GM19099 (cell line): Measurements from ENCODE around the gene ADAM8.

Experiments used
- POLR2A ChIP-seq: IDR thresholded peaks from 3 replicates; pipeline ENCODE4 v1.6.1; 2011; ENCODE audit warnings: low read depth; ENCODE audit not compliant: insufficient read length; ENCODE audit errors: extremely low read depth

Gene ADAM8

DNA sequence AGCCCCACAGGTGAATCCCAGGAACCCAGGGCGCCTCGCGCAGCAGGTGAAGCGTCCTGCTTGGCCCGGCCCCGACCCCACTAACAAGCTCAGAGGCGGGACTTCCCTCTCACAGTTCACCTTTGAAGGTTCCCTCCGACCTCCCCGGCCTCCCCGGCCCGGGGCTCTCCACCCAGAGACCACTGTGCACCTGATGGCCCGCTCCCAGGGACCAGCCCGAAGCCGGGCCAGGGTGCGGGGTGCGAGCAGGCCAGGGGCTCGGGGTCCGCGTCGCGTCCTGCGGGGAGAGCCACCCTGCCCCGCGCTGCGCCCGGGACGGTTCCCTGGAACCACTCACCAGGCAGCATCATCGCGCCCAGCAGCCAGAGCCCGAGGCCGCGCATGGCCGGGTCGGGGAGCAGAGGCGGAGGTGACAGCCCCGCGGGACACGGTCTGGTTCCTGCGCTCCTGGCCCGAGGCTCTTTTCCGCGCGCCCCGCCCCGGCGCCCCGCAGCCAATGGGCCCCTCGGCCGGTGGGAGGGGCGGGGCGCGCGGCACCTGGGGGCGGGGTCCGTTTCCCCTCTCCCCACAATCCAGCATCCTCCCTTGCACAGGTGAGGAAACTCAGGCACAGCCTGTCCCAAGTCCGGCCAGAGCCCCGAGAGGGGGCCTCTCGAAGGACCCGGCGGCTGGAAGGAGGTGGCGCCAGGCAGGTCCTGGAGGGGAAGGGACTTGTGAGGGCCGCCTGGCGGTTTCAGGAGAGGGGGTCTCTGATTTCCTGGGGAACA, at the start of gene ADAM8:
ADAM8 (minus strand) TSS at position 434 of the 767 bp plus-strand sequence; CDS start at position 383, 51 bp downstream.
- peak; percentile 85 for TF ChIP-seq POLR2A

DNA sequence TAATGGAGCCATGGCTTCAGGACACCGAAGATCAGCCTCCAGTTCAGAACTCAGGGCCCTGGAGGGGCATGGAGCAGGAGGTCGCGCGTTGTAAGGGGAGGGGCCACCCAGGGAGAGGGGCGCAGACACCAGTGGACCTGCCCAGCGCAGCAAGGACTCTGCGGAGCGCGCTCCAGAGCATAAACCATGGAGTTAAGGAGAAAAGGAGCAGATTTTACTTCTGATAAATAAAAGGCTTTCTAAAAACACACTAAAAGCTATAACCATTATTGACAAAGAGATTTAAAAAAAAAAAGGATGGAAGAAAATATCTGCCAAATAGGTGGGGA, 49.5 kb upstream of the ADAM8 start:
- TF ChIP-seq POLR2A = no peak

DNA sequence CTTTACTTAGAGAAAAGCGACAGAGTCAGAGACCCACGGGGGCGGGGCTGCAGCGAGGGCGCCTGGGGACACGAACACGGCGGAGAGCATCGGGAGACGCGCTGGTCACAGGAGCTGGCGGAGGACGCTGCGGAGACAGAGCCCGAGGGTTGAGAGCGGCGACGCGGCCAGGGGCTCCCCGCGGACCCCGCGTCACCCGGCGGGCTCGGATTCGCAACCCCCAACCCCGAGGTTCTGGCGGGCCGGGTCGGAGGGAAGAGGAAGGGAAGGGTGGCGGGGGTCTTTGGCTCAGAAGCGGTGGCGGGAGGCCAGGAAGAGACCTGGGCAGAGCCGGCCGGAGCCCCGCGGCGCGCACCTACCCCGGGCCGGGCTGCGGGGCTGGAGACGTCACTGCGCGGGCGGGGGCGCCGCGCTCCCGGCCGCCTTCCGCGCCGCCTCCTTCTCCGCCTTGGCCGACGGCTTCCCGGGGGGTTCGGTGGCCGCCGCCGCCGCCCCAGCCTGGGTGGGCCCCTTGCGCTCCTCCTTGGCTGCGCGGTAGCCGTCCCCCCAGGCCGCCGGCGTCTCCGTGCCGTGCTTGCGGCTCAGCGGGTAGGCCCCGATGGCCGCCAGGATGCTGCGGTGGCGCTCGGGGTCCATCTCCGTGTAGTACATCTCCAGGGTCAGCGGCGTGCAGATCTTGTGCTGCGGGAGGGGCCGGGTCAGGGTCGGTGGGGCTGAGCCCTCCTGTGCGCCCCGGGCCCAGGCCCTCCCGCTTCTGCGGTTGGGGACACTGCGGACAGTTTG, 49.0 kb upstream of the ADAM8 start:
- TF ChIP-seq POLR2A = no peak

DNA sequence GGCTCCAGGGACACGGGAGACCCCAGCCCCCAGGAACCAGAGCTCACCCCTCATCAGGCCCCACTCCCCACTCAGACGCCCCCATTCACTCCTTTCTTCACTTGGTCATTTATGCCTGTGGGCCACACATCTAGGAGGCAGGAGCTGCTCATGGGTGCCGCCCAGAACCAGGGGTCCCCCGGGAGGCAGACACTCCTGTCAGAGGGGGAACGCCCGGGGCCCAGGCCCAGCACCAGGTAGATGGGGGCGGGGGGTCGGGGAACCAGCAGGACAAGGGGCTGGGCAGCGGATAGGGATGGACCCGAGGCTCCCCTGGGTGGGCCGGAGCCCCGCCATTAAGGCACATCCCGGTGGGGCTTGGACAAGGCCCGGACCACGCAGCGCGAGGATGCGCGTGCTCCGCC, 48.2 kb upstream of the ADAM8 start:
- TF ChIP-seq POLR2A = no peak

DNA sequence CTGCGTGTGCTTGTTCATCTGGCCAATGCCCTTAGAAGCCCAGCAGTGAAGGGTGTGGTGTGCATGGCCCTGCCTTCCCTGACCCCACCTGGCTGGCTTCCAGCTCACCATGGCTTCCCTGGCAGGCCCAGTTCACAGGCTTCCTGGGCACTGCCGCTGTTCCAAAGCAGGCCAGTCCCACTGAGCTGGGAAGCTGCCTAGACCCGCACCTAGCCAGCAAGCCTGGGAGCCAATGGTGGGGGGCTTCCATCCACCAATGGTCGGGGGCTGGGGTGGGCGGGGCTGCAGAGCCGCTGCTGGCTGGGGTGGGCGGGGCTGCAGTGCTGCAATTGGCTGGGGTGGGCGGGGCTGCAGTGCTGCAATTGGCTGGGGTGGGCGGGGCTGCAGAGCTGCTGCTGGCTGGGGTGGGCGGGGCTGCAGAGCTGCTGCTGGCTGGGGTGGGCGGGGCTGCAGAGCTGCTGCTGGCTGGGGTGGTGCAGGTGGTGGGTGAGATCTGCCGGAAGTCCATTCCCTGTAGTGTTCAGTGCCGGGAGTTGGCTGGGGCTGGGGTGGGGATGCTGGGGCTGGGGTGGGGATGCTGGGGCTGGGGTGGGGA, 47.6 kb upstream of the ADAM8 start:
- TF ChIP-seq POLR2A = no peak

DNA sequence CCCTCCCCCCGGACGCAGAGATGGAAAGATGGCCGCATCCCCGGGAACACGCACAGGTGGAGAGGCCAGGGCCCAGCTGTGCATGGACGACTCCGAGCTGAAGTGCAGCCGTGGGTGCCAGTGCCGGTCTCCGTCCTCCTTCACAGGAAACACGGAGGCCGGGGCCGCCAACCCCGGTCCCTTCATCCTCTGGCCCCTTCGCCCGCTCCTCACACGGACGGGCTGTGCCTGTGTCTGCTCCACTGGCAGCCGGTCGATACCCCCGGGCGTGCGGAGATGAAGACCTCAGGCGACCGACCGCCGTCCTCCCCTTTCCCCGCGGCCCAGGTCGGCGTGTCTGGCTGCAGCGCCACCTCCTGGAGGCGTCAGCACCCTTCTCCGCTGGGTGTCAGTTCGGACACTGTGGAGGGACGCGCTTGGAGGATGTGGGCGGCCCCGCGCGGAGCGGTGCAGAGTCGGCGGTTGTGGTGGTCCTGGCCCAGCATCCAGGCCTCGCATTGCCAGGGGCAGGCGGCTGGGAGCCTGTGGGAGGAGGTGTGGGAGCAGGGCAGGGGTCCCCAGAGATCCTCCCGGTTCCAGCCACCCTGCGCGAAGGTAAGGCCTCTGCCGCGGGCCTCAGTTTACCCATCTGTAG, 41.9 kb upstream of the ADAM8 start:
- no peak for TF ChIP-seq POLR2A

DNA sequence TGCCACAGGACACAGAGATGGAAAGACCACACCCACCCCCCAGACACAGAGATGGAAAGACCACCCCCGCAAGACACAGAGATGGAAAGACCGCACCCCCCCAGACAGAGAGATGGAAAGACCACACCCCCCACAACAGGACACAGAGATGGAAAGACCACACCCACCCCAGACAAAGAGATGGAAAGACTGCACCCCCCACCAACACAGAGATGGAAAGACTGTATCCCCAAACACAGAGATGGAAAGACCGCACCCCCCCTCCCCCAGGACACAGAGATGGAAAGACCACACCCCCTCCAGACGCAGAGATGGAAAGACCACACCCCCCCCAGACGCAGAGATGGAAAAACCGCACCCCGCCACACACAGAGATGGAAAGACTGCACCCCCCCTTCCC, 40.1 kb upstream of the ADAM8 start:
- TF ChIP-seq POLR2A = no peak

DNA sequence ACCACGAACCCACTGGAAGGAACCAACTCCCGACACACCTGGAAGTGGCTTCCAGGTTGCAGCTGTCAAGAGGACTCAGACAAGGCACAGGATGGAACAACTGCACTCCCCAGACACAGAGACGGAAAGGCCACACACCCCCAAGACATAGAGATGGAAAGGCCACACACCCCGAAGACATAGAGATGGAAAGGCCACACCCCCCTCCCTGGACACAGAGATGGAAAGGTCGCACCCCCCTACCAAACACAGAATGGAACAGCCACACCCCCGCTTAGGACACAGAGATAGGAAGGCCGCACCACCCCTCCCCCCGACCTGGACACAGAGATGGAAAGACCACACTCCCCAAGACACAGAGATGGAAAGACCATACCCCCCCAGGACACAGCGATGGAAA, 39.6 kb upstream of the ADAM8 start:
- no peak for TF ChIP-seq POLR2A

DNA sequence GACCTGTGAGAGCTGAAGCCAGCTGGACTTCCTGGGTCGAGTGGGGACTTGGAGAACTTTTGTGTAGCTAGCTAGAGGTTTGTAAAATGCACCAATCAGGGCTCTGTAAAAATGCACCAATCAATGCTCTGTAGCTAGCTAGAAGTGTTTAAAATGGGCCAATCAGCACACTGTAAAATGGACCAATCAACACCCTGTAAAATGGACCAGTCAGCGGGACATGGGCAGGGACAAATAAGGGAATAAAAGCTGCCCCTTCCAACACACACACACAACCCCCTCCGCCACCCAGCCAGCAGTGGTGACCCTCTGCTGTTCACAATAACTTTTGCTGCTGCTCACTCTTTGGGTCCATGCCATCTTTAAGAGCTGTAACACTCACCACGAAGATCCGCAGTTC, 39.2 kb upstream of the ADAM8 start:
- TF ChIP-seq POLR2A = no peak

DNA sequence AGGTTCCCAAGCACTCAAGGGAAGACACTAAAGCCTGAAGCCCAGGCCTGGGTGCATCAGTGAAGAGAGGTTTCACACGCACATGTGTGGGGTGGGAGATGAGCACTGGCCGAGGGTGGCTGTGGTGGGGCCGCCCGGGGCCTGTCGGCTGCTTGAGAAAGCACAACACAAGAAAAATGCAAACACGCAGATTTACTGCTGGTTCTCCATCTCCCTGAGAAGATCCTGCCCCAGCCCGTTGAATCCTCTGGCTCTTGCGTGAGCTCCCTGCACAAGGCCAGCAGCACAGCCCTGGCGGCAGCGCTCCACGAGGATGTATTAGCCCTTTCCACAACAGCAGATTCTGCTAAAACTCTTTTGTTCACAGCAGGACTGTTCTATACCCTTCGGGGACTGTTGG, 38.2 kb upstream of the ADAM8 start:
- no peak for TF ChIP-seq POLR2A

DNA sequence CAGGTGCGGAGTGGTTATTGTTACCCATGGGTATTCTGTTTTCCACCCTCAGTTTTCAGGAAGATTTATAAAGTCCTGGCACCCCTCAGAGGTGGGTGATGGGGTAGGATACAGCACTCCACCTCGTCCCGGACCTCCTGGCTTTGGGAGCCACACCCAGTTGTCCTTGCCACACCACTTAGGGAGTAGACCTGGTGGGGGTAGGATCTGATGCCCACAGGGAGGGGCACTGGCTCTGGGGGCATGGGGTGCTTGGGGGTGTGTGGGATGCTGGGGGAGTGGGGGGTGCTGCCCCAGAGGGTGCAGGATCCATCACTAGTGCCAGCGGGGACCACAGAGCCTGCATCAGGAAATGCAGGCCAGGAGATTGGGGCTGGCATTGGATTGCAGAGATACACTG, 36.5 kb upstream of the ADAM8 start:
- TF ChIP-seq POLR2A = no peak

DNA sequence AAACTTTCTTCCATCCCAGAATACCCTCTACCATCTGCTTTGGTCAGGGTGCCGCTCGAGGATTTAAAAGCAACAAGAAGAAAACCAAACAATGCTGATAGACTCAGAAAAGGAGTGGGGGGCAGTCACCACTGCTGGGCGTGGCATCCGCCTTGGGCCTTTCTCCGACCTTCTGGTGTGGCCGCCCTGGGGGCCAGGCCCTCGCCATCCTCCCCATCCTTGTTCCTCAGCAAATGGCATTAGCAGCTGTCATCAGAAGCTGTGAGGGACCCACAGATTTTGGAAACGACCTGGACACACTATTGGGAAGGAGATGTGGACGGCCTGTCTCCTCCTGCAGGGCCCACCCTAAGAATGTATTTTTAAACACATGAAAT, 36.1 kb upstream of the ADAM8 start:
- no peak for TF ChIP-seq POLR2A

DNA sequence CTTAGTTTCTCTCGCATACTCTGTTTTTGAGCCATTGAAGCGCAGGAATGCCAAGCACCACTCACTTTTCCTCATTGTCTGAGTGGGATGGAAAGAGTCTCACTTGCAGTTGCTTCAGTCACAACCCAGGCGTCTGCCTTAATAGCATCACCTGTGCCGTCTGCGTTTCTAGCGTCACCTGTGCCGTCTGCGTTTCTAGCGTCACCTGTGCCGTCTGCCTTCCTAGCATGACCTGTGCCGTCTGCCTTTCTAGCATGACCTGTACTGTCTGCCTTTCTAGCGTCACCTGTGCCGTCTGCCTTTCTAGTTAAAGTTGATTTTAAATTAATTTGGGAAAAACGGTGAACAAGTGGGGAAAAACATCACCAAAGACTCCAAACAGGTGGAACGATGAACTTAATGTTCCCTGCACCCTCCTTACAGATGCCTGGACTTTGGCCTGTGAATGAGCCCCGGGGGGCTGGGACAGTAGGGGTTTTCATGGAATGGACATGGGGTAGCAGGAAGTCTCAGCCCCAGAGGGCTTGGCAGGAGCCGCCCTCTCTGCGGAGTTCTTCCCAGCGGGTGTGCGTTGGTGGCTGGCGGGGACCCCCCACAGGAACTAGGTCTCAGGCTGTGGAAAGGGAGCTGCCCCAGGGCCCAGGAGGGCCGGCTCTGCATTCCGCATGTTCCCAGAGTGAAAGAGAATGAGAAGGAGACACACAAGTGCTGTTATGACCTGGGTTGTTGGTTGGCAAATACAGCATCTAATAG, 35.5 kb upstream of the ADAM8 start:
- TF ChIP-seq POLR2A = no peak

DNA sequence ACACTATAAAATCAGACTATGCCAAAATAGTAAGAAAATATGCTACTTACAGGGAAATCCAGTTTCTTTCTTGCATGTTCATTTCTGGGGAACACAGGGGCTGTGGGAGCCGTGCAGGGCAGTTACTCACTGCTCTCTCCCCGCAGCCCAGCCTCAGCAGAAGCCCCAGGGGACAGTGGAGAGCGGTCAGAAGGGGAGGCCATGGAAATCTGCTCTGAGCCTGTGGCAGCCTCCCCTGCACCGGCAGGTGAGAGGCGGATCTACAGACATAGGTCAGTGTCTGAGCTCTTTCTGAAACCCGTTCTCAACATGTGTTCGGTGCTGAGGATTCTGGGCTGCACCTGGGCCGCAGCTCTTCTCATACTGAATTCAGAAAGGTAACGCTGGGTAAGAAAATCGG, 34.9 kb upstream of the ADAM8 start:
- TF ChIP-seq POLR2A = no peak

DNA sequence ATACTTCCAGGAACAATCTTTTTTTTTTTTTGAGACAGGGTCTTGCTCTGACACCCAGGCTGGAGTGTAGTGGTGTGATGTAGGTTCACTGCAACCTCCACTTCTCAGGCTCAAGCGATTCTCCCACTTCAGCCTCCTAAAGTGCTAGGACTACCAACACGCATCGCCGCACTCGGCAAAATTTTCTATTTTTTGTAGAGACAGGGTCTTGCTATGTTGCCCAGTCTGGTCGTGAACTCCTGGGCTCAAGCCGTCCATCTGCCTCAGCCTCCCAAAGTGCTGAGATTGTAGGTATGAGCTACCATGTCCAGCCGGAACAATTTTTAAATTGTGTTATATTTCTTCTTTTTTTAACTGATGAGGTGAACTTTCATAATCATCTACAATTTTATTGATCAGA, 34.1 kb upstream of the ADAM8 start:
- no peak for TF ChIP-seq POLR2A

DNA sequence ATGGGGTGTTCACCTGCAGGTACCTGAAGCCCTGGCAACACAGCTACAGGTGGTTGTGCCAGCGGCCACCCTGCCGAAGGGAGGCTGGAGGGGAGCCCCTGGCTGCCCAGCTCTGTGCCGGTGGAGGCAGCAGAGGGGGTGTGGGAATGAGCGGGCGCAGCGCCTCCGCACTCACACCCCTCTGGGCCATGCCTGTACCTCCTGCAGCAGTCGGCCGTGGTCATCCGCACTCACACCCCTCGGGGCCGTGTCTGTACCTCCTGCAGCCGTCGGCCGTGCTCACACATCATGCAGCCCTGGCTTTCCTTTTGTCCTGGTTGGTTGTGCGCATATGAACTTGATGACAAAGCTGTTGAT, 33.7 kb upstream of the ADAM8 start:
- TF ChIP-seq POLR2A = no peak
